Pancreas (tissue), 10 donors: ENCODE results near the gene MAML1. TPM values are rescaled to one million over a fixed set of nuclear protein-coding genes. Genes with fewer than 3 reads are reported as not detected.
A peak's percentile ranks its signal among the peaks of the same experiment; 100 is the strongest.

ENCODE experiments used
- ATAC-seq, 4 donors: fragments of 200-7000 bp; cut with Tn5 transposase; one replicate each; pipeline versions ENCODE4 v1.8.0 to v1.9.1; 2020; ENCODE audit warnings: mild to moderate bottlenecking in 4 of 4, moderate library complexity in 4 of 4
- DNase-seq, 6 donors: peaks; one replicate each; pipeline ENCODE4 v3.0.0-alpha.2; 2020
- FAIRE-seq: peaks from 2 replicates; lab custom pipeline; 2012; peaks lifted over from hg19 to GRCh38; lab: Jason Lieb, UNC
- H3K27ac ChIP-seq, 4 donors: fragments of 200-600 bp; sonication (generic); 1 replicate in 3 of 4; 2 replicates in 1 of 4; pipeline versions ENCODE4 v1.5.0 to v1.8.0; 2020
- H3K27me3 ChIP-seq, 4 donors: fragments of 200-600 bp; one replicate each; pipeline ENCODE4 v1.8.0; 2021
- H3K36me3 ChIP-seq, 3 donors: fragments of 200-600 bp; sonication (generic) in 1 of 3; one replicate each; pipeline versions ENCODE4 v1.5.0 to v1.8.0; 2020 to 2021
- H3K4me1 ChIP-seq, 3 donors: fragments of 200-600 bp; one replicate each; pipeline ENCODE4 v1.8.0; 2021
- H3K4me3 ChIP-seq, 4 donors: fragments of 200-600 bp; sonication (generic) in 2 of 4; one replicate each; pipeline versions ENCODE4 v1.5.0 to v1.8.0; 2020 to 2021
- H3K9me3 ChIP-seq, 4 donors: fragments of 200-600 bp; one replicate each; pipeline ENCODE4 v1.8.0; 2021
- WGBS, 2 donors: extraction: QIAGEN DNeasy Blood & Tissue Kit; methylation state at CpG; one replicate each; pipeline ENCODE4 v1.1.7; 2013; 5-methylcytosine and 5-hydroxymethylcytosine counted together
- intact Hi-C, 3 donors: fragments of 100-400 bp; cut with DNase I; formaldehyde crosslinking; loops; one replicate each; pipeline versions ENCODE4 v1.11.1 to v1.14.2; 2022
- polyA plus RNA-seq, 2 donors: library from polyadenylated mRNA; stranded (reverse); fragments of 200-250 nt; gene quantifications; one replicate each; pipeline ENCODE4 v1.2.3, GENCODE V29; 2013
- total RNA-seq, 6 donors: library from RNA; stranded (reverse); fragmentation: NEBNext Ultra II Directional in 4 of 6; extraction: Animal tissue kit (Norgen Biotek cat#: 25700) in 4 of 6; gene quantifications; one replicate each; pipeline versions ENCODE4 v1.2.1 to v1.2.4, GENCODE V29; 2021 to 2023
- TF ChIP-seq, protein P1 (sequence below), 4 donors: fragments of 200-600 bp; sonication (generic) in 3 of 4; IDR thresholded peaks; one replicate each; pipeline versions ENCODE4 v1.5.0 to v1.8.0; 2021; ENCODE audit warnings: antibody characterized with exemption in 4 of 4
- donor health status: healthy with polysubstance abuse.
- donor health status: DM: no; HTN: no; CAD: no; lungs with moderate emphysema.
- donor health status: DM: no; HTN: no; CAD: no.
- donor health status: control.
- donor health status: control.
- donor health status: Bipolar disorder and iron deficiency.
- donor health status: DM: yes; HTN: yes; CAD: no.
- donor health status: DM: no; HTN: no; CAD: no.
- donor health status: DM: no; HTN: no; CAD: no.
- donor health status: DM: yes; HTN: yes; CAD: no.

The MAML1 gene
- total and polyA plus RNA-seq, 8 donors, result 7.1 to 18.0 (median 11.2) TPM

GRCh38 chr5:179794575-179794974 is 62.0 kb downstream of the MAML1 start:
- H3K27ac ChIP-seq, result peak overlapping the region in 3 of 4 donors; percentile 68 to 91 (median 89)
- no peak for ATAC-seq
- H3K4me1 ChIP-seq, result peaks cover 5 to 12% (median 6%) of the 10 kb centered on the region in 3 donors

GRCh38 chr5:179795049-179795862 is 62.6 kb downstream of the MAML1 start:
- 4 to 7% methylated on average over 30 to 53 of the region's 53 CpGs for WGBS, 2 donors

More at GRCh38 chr5:179794575-179794974, 62.0 kb downstream of the MAML1 start:
- intact Hi-C loops, result loop anchor here in 1 of 3 donors (10.0 kb wide), 1 partner anchor 130 kb away; no protein-coding TSS in a partner anchor
- TF ChIP-seq, protein P1, sequence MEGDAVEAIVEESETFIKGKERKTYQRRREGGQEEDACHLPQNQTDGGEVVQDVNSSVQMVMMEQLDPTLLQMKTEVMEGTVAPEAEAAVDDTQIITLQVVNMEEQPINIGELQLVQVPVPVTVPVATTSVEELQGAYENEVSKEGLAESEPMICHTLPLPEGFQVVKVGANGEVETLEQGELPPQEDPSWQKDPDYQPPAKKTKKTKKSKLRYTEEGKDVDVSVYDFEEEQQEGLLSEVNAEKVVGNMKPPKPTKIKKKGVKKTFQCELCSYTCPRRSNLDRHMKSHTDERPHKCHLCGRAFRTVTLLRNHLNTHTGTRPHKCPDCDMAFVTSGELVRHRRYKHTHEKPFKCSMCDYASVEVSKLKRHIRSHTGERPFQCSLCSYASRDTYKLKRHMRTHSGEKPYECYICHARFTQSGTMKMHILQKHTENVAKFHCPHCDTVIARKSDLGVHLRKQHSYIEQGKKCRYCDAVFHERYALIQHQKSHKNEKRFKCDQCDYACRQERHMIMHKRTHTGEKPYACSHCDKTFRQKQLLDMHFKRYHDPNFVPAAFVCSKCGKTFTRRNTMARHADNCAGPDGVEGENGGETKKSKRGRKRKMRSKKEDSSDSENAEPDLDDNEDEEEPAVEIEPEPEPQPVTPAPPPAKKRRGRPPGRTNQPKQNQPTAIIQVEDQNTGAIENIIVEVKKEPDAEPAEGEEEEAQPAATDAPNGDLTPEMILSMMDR (IDR thresholded peaks at IDR 0.05), result no peak
- DNase-seq, result peak in 4 of 6 donors; percentile 19 to 74 (median 36)
- Histone ChIP-seq H3K4me3 (peak overlapping the region in 2 of 4 donors; percentile 80 to 86), H3K36me3 (peaks cover 0 to 22% (median 8%) of the 10 kb centered on the region in 3 donors), H3K27me3 (no peaks in the 10 kb centered on the region), H3K9me3 (no peaks in the 10 kb centered on the region)
- WGBS, 2 donors, result 93 to 94% methylated on average over 3 of the region's 3 CpGs
- no peak for FAIRE-seq

GRCh38 chr5:179795863-179796833 is 63.5 kb downstream of the MAML1 start:
- intact Hi-C loops, result loop anchor here in 1 of 3 donors (10.0 kb wide), 1 partner anchor 131 kb away; no protein-coding TSS in a partner anchor
- peak; percentile 83 to 87 (median 86) for ATAC-seq
- Histone ChIP-seq H3K27ac (peak overlapping the region; percentile 84 to 91 (median 90)), H3K4me3 (peak overlapping the region; percentile 69 to 86 (median 78)), H3K36me3 (peaks cover 0 to 29% (median 8%) of the 10 kb centered on the region in 3 donors), H3K27me3 (no peaks in the 10 kb centered on the region), H3K9me3 (no peaks in the 10 kb centered on the region), H3K4me1 (peaks cover 5 to 12% (median 6%) of the 10 kb centered on the region in 3 donors)
- peak; percentile 81 to 93 (median 88) for DNase-seq
- TF ChIP-seq, protein P1 (IDR thresholded peaks at IDR 0.05), result peak; percentile 63 to 79 (median 74)
- WGBS, 2 donors, result 1 to 2% methylated on average over 64 to 113 of the region's 113 CpGs
- no peak for FAIRE-seq

More at GRCh38 chr5:179795049-179795862, 62.6 kb downstream of the MAML1 start:
- Histone ChIP-seq H3K4me3 (peak overlapping the region; percentile 69 to 86 (median 78)), H3K4me1 (peaks cover 5 to 12% (median 6%) of the 10 kb centered on the region in 3 donors), H3K36me3 (peaks cover 0 to 26% (median 8%) of the 10 kb centered on the region in 3 donors), H3K9me3 (no peaks in the 10 kb centered on the region), H3K27me3 (no peaks in the 10 kb centered on the region), H3K27ac (peak overlapping the region; percentile 84 to 91 (median 90))
- TF ChIP-seq, protein P1 (IDR thresholded peaks at IDR 0.05), result no peak
- DNase-seq (peak in 5 of 6 donors; percentile 40 to 83 (median 54)), FAIRE-seq (no peak), ATAC-seq (peak; percentile 7 to 20 (median 10))
- intact Hi-C loops, result loop anchor here in 1 of 3 donors (10.0 kb wide), 1 partner anchor 130 kb away; no protein-coding TSS in a partner anchor

DNA sequence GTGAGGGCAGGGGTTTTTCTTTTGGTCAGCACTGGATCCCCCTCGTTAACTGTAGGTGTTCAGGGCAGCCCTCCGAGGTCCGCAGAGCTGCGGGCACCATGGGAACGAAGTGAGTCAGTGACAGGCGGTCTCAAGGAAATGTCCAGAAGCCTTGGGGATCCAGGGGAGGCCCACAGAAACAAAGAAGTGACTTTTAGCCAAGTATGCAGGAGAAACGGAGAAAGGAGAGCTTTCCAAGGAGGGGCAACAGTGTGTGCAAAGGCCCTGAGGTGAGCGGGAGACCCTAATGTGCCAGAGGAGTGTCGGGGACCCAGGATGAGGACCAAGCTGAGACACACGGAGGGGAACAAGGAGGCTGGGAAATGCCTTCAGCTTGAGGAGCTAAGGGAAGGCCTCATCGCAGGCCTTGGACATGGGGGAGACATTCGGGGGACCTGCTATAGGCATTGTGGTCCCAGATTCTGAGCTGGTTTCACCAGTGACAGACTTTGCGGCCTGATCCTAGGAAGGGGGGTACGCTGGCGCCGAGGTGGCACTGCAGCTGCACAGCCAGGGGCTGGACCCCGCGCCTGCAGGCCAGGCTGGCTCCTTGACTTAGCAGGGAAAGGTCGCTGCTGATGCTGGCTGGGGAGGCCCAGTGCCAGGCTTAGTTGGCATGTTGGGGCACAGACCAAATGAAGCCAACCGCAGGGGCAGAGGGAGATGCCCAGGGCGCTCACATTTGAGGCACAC is 64.4 kb downstream of the MAML1 start:
- H3K27ac ChIP-seq, result peak overlapping the region; percentile 84 to 91 (median 90)

More for the DNA sequence above, 64.4 kb downstream of the MAML1 start:
- H3K4me3 ChIP-seq, result peak overlapping the region in 2 of 4 donors; percentile 80 to 86
- H3K4me1 ChIP-seq, result peaks cover 5 to 12% (median 6%) of the 10 kb centered on the region in 3 donors
- no peak for FAIRE-seq
- WGBS, 2 donors, result 84 to 85% methylated on average over 21 of the region's 21 CpGs
- peak in 4 of 6 donors; percentile 7 to 71 (median 44) for DNase-seq
- intact Hi-C loops, result loop anchor here in 1 of 3 donors (10.0 kb wide), 1 partner anchor 132 kb away; no protein-coding TSS in a partner anchor
- peaks cover 0 to 30% (median 8%) of the 10 kb centered on the region in 3 donors for H3K36me3 ChIP-seq
- H3K9me3 ChIP-seq, result no peaks in the 10 kb centered on the region
- TF ChIP-seq, protein P1 (IDR thresholded peaks at IDR 0.05), result no peak
- no peaks in the 10 kb centered on the region for H3K27me3 ChIP-seq
- no peak for ATAC-seq
